Activated naive CD8-positive, alpha-beta T cell treated with anti-CD3 and anti-CD28 coated beads, Interleukin-2, amount 50 U/mL, for 16 hours (primary cell): ENCODE measurements around the gene AFAP1L2.
A peak's percentile ranks its signal among the peaks of the same experiment; 100 is the strongest.

Experiments used
- DNase-seq: peaks from one replicate; pipeline ENCODE4 v3.0.0-alpha.2; 2020; ENCODE audit warnings: low read depth, low spot score

The AFAP1L2 gene

GRCh38 chr10:114313866-114314265, 90.4 kb downstream of the AFAP1L2 start:
- DNase-seq: no peak

- no peak for DNase-seq
Observed at GRCh38 chr10:114313139-114313538, 91.2 kb downstream of the AFAP1L2 start.

GRCh38 chr10:114311496-114312209, 92.6 kb downstream of the AFAP1L2 start:
- no peak for DNase-seq

- no peak for DNase-seq
Observed at GRCh38 chr10:114311023-114311422, 93.3 kb downstream of the AFAP1L2 start.

- no peak for DNase-seq
Observed at GRCh38 chr10:114310346-114310745, 94.0 kb downstream of the AFAP1L2 start.

- DNase-seq: no peak
Observed at GRCh38 chr10:114309364-114309651, 95.0 kb downstream of the AFAP1L2 start.

GRCh38 chr10:114308531-114309363, 95.6 kb downstream of the AFAP1L2 start:
- no peak for DNase-seq

- DNase-seq: no peak
Observed at GRCh38 chr10:114307731-114308130, 96.6 kb downstream of the AFAP1L2 start.

GRCh38 chr10:114306116-114306973, 98.0 kb downstream of the AFAP1L2 start:
- no peak for DNase-seq

- no peak for DNase-seq
Observed at GRCh38 chr10:114305521-114305925, 98.8 kb downstream of the AFAP1L2 start.

GRCh38 chr10:114304571-114305421, 99.5 kb downstream of the AFAP1L2 start:
- DNase-seq: peak; percentile 21

- DNase-seq: peak; percentile 43
Observed at GRCh38 chr10:114304017-114304570, 100.2 kb downstream of the AFAP1L2 start.

- DNase-seq: no peak
Observed at GRCh38 chr10:114303556-114303955, 100.7 kb downstream of the AFAP1L2 start.

- DNase-seq: no peak
Observed at GRCh38 chr10:114301951-114302710, 102.2 kb downstream of the AFAP1L2 start.

GRCh38 chr10:114301177-114301576, 103.1 kb downstream of the AFAP1L2 start:
- DNase-seq: no peak

GRCh38 chr10:114300036-114300645, 104.2 kb downstream of the AFAP1L2 start:
- DNase-seq: no peak

- no peak for DNase-seq
Observed at GRCh38 chr10:114297136-114297705, 107.1 kb downstream of the AFAP1L2 start.

- DNase-seq: no peak
Observed at GRCh38 chr10:114295393-114295792, 108.9 kb downstream of the AFAP1L2 start.

- DNase-seq: no peak
Observed at GRCh38 chr10:114294549-114294948, 109.8 kb downstream of the AFAP1L2 start.
